ENCODE data around the gene AKAP17A. TPM values are rescaled to one million over a fixed set of nuclear protein-coding genes. Genes with fewer than 3 reads are reported as not detected.
"Not testable (repeated sequence)": the region's sequence is repeated elsewhere in the genome, so short reads cannot be mapped to it uniquely, and the experiment has no call there.

Gene AKAP17A
- total RNA-seq, 1 donor from 2014 or later: 30.8 TPM

DNA sequence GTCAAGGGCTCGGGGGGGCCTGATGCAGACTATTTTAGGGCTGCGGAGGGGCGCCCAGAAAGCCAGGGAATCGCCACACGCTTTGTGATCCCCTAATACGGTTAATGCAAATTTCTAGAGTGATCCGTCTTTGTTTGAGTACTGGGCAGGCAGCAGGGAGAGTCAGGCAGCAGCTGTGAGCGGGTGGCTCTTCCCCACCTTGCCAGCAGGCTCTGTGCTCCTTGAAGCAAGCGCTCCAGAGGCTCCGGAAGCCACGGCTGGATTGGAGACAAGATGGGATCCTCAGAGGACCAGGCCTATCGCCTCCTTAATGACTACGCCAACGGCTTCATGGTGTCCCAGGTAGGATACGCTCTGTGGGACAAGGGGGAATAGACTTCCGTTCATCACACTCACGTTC, 23.5 kb downstream of the AKAP17A start, which contains the start of gene ASMT:
Gene ASMT (plus strand): TSS at position 133 of the 400 bp plus-strand sequence. CDS start 141 bp downstream, at position 274.
- Mint-ChIP-seq H3K9me3 (ENCODE audit: unreplicated experiment) (peaks cover 3% of the 10 kb centered on the region), H3K36me3 (ENCODE audit: unreplicated experiment) (no peaks in the 10 kb centered on the region), H3K4me1 (ENCODE audit: low read depth, unreplicated experiment) (no peaks in the 10 kb centered on the region), H3K27me3 (ENCODE audit: unreplicated experiment) (peaks cover 6% of the 10 kb centered on the region), H3K4me3 (ENCODE audit: unreplicated experiment) (no peak within 1 kb of the TSS), H3K27ac (ENCODE audit: unreplicated experiment) (no peak within 1 kb of the TSS)
- TF ChIP-seq, protein P1, sequence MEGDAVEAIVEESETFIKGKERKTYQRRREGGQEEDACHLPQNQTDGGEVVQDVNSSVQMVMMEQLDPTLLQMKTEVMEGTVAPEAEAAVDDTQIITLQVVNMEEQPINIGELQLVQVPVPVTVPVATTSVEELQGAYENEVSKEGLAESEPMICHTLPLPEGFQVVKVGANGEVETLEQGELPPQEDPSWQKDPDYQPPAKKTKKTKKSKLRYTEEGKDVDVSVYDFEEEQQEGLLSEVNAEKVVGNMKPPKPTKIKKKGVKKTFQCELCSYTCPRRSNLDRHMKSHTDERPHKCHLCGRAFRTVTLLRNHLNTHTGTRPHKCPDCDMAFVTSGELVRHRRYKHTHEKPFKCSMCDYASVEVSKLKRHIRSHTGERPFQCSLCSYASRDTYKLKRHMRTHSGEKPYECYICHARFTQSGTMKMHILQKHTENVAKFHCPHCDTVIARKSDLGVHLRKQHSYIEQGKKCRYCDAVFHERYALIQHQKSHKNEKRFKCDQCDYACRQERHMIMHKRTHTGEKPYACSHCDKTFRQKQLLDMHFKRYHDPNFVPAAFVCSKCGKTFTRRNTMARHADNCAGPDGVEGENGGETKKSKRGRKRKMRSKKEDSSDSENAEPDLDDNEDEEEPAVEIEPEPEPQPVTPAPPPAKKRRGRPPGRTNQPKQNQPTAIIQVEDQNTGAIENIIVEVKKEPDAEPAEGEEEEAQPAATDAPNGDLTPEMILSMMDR (IDR thresholded peaks at IDR 0.05; ENCODE audit: partially characterized antibody, unreplicated experiment): no peak
- DNase-seq: no peak

DNA sequence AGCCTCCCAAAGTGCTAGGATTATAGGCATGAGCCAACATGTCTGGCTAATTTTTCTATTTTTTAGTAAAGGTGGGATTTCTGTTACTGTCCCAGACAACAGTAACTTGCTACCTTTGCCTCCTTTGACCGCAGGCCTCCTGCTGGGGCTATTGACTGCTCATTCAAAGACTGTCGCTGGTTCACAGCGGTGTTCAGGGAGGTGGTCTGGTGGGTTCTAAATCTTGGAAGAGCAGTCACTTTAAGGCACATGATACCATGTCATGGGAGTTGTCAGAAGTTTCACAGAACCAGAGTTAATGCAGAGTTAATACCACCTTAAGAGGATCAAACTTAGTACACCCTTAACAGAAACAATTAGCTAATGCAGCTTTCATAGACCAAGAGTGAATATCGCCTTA, 27.3 kb downstream of the AKAP17A start:
- H3K4me3 Mint-ChIP-seq (ENCODE audit: unreplicated experiment): no peak overlapping the region
- no peak for DNase-seq
- no peaks in the 10 kb centered on the region for H3K27me3 Mint-ChIP-seq (ENCODE audit: unreplicated experiment)
- H3K27ac Mint-ChIP-seq (ENCODE audit: unreplicated experiment): no peak overlapping the region
- no peaks in the 10 kb centered on the region for H3K4me1 Mint-ChIP-seq (ENCODE audit: low read depth, unreplicated experiment)
- TF ChIP-seq, protein P1 (IDR thresholded peaks at IDR 0.05; ENCODE audit: partially characterized antibody, unreplicated experiment): no peak
- H3K9me3 Mint-ChIP-seq (ENCODE audit: unreplicated experiment): peaks cover 3% of the 10 kb centered on the region
- no peaks in the 10 kb centered on the region for H3K36me3 Mint-ChIP-seq (ENCODE audit: unreplicated experiment)

DNA sequence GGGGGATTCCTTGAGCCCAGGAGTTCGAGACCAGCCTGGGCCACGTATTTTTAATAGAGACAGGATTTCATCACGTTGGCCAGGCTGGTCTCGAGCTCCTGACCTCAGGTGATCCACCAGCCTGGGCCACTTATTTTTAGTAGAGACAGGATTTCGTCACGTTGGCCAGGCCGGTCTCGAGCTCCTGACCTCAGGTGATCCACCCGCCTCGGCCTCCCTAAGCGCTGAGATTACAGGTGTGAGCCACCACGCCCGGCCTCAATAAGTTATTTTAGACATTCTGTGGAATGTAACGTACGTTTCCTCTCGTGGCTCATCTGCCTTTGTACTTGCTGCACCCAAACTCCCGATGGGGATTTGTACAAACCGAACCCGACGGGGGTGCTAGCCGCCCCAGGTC, 32.3 kb downstream of the AKAP17A start:
- H3K4me1 Mint-ChIP-seq (ENCODE audit: low read depth, unreplicated experiment): no peaks in the 10 kb centered on the region
- H3K4me3 Mint-ChIP-seq (ENCODE audit: unreplicated experiment): no peak overlapping the region
- H3K9me3 Mint-ChIP-seq (ENCODE audit: unreplicated experiment): no peaks in the 10 kb centered on the region
- H3K27ac Mint-ChIP-seq (ENCODE audit: unreplicated experiment): no peak overlapping the region
- DNase-seq: no peak
- TF ChIP-seq, protein P1 (IDR thresholded peaks at IDR 0.05; ENCODE audit: partially characterized antibody, unreplicated experiment): no peak
- no peaks in the 10 kb centered on the region for H3K36me3 Mint-ChIP-seq (ENCODE audit: unreplicated experiment)
- peaks cover under 1% of the 10 kb centered on the region for H3K27me3 Mint-ChIP-seq (ENCODE audit: unreplicated experiment)

DNA sequence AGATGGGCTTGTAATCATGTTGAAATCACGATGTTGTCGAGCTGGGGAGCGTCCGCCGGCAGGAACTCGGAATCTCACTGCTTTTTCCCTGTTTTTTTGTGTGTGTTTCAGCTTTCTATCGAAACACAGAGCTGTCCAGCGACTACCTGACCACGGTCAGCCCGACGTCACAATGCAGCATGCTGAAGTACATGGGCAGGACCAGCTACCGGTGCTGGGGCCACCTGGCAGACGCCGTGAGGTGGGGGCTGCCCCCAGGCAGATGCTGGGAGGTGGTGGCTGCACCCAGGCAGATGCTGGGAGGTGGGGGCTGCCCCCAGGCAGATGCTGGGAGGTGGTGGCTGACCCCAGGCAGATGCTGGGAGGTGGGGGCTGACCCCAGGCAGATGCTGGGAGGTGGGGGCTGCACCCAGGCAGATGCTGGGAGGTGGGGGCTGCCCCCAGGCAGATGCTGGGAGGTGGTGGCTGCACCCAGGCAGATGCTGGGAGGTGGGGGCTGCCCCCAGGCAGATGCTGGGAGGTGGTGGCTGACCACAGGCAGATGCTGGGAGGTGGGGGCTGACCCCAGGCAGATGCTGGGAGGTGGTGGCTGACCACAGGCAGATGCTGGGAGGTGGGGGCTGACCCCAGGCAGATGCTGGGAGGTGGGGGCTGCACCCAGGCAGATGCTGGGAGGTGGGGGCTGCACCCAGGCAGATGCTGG, 32.9 kb downstream of the AKAP17A start:
- not testable (repeated sequence) for DNase-seq; H3K4me3 Mint-ChIP-seq (ENCODE audit: unreplicated experiment); H3K27ac Mint-ChIP-seq (ENCODE audit: unreplicated experiment); H3K4me1 Mint-ChIP-seq (ENCODE audit: low read depth, unreplicated experiment); H3K36me3 Mint-ChIP-seq (ENCODE audit: unreplicated experiment); H3K27me3 Mint-ChIP-seq (ENCODE audit: unreplicated experiment); H3K9me3 Mint-ChIP-seq (ENCODE audit: unreplicated experiment)

DNA sequence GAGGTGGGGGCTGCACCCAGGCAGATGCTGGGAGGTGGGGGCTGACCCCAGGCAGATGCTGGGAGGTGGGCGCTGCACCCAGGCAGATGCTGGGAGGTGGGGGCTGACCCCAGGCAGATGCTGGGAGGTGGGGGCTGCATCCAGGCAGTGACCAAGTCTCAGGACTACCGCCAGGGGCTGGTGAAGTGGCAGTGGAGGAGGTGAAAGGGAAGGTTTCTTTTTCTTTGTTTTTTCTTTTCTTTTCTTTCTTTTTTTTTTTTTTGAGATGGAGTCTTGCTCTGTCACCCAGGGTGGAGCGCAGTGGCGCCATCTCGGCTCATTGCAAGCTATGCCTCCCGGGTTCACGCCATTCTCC, 33.4 kb downstream of the AKAP17A start:
- not testable (repeated sequence) for H3K27me3 Mint-ChIP-seq (ENCODE audit: unreplicated experiment); H3K27ac Mint-ChIP-seq (ENCODE audit: unreplicated experiment); DNase-seq

DNA sequence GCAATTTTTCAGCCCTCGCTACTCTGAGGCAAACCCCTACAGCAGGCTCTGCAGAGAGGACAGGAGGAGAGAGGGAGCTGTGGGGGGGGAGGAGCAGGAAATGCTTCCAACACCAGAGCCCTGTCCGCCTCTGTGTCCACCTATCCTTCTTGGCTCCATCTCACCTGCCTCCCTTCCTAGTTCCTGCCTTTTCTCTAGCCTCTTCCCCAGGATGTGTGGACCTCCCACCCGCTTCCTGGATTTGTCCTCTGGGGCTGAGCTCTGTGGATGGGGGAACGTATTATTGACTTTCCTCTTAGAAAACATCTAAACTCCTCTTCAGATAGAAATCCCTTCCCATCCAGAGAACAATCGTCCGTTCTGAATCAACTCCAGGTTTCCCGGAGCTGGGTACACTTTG, 37.8 kb downstream of the AKAP17A start:
- TF ChIP-seq, protein P1 (IDR thresholded peaks at IDR 0.05; ENCODE audit: partially characterized antibody, unreplicated experiment): no peak
- Mint-ChIP-seq H3K9me3 (ENCODE audit: unreplicated experiment) (peaks cover 3% of the 10 kb centered on the region), H3K36me3 (ENCODE audit: unreplicated experiment) (no peaks in the 10 kb centered on the region), H3K27me3 (ENCODE audit: unreplicated experiment) (peaks cover 9% of the 10 kb centered on the region), H3K4me3 (ENCODE audit: unreplicated experiment) (no peak overlapping the region), H3K27ac (ENCODE audit: unreplicated experiment) (no peak overlapping the region), H3K4me1 (ENCODE audit: low read depth, unreplicated experiment) (no peaks in the 10 kb centered on the region)
- DNase-seq: no peak

More for the DNA sequence above, 33.4 kb downstream of the AKAP17A start:
- not testable (repeated sequence) for H3K4me3 Mint-ChIP-seq (ENCODE audit: unreplicated experiment); H3K4me1 Mint-ChIP-seq (ENCODE audit: low read depth, unreplicated experiment); H3K36me3 Mint-ChIP-seq (ENCODE audit: unreplicated experiment); H3K9me3 Mint-ChIP-seq (ENCODE audit: unreplicated experiment)

Measured in glutamatergic neuron (in vitro differentiated cells).